Endothelial cell of umbilical vein (primary cell): ENCODE measurements around the gene DEPDC7.

Source experiments
- CTCF ChIP-seq, 2 donors: IDR thresholded peaks; 1 replicate in 1 of 2; 2 replicates in 1 of 2; pipeline ENCODE4 v1.5.1; 2011; ENCODE audit warnings: low read length in 2 of 2, mild to moderate bottlenecking in 2 of 2, moderate library complexity in 2 of 2, control low read depth in 1 of 2, inconsistent platforms in 1 of 2, low read depth in 1 of 2; ENCODE audit not compliant: insufficient read depth in 1 of 2; ENCODE audit errors: extremely low read depth in 1 of 2
- EZH2 ChIP-seq: IDR thresholded peaks from 2 replicates; pipeline ENCODE4 v1.6.1; 2012; ENCODE audit warnings: borderline replicate concordance, low read depth, mild to moderate bottlenecking, moderate library complexity, low read length, inconsistent platforms; ENCODE audit not compliant: severe bottlenecking
- FOS ChIP-seq: IDR thresholded peaks from 2 replicates; pipeline ENCODE4 v1.6.1; 2011; ENCODE audit warnings: mild to moderate bottlenecking, low read length, moderate library complexity, borderline replicate concordance; ENCODE audit not compliant: insufficient read depth
- JUN ChIP-seq: IDR thresholded peaks from 2 replicates; pipeline ENCODE4 v1.6.1; 2011; ENCODE audit warnings: borderline replicate concordance, low read depth; ENCODE audit not compliant: insufficient read length, insufficient read depth
- MAX ChIP-seq: IDR thresholded peaks from 2 replicates; pipeline ENCODE4 v1.6.1; 2011; ENCODE audit not compliant: insufficient read depth, insufficient read length
- MYC ChIP-seq: IDR thresholded peaks from one replicate; pipeline ENCODE4 v1.6.1; 2011; ENCODE audit warnings: mild to moderate bottlenecking, low read depth, low read length
- POLR2A ChIP-seq: IDR thresholded peaks from 2 replicates; pipeline ENCODE4 v1.6.1; 2012; ENCODE audit warnings: low read depth, mild to moderate bottlenecking, control low read depth, low read length
- POLR2AphosphoS5 ChIP-seq: IDR thresholded peaks from 2 replicates; pipeline ENCODE4 v1.6.1; 2012; ENCODE audit warnings: low read depth, mild to moderate bottlenecking, control low read depth, low read length, moderate library complexity; ENCODE audit not compliant: insufficient read depth

- no peak for TF ChIP-seq POLR2A
- TF ChIP-seq CTCF (IDR thresholded peaks at IDR 0.05; ENCODE audit: extremely low read depth in 1 of 2, insufficient read depth in 1 of 2, low read depth in 1 of 2, low read length in 2 of 2): no peak
- TF ChIP-seq EZH2: no peak
- no peak for TF ChIP-seq FOS
- TF ChIP-seq POLR2AphosphoS5: no peak
- TF ChIP-seq JUN: no peak
- no peak for TF ChIP-seq MYC
- TF ChIP-seq MAX: no peak
Measured at GRCh38 chr11:32991427-32991826, 24.3 kb upstream of the DEPDC7 start.
